Measurements from ENCODE around the gene TMEM247.

Gene TMEM247

GRCh38 chr2:46490521-46491141 is 11.3 kb downstream of the TMEM247 start:
- DNase-seq = no peak

GRCh38 chr2:46492301-46492700 is 12.9 kb downstream of the TMEM247 start:
- no peak for DNase-seq

- no peak for DNase-seq
These were observed 14.0 kb downstream of the TMEM247 start for GRCh38 chr2:46493241-46493970.

- no peak for DNase-seq
These were observed 14.5 kb downstream of the TMEM247 start for GRCh38 chr2:46493971-46494250.

- DNase-seq = no peak
These were observed 15.2 kb downstream of the TMEM247 start for GRCh38 chr2:46494596-46494995.

GRCh38 chr2:46495231-46496030 is 16.1 kb downstream of the TMEM247 start:
- DNase-seq = no peak

GRCh38 chr2:46497766-46498165 is 18.4 kb downstream of the TMEM247 start:
- DNase-seq = no peak

- no peak for DNase-seq
These were observed 19.3 kb downstream of the TMEM247 start for GRCh38 chr2:46498681-46499080.

GRCh38 chr2:46499392-46499785 is 20.0 kb downstream of the TMEM247 start:
- DNase-seq = no peak

- DNase-seq = no peak
These were observed 21.4 kb downstream of the TMEM247 start for GRCh38 chr2:46500801-46501200.

GRCh38 chr2:46502291-46502885 is 23.0 kb downstream of the TMEM247 start:
- DNase-seq = no peak

- no peak for DNase-seq
These were observed 24.3 kb downstream of the TMEM247 start for GRCh38 chr2:46503686-46504085.

GRCh38 chr2:46504221-46504620 is 24.9 kb downstream of the TMEM247 start:
- no peak for DNase-seq

GRCh38 chr2:46504685-46505471 is 25.5 kb downstream of the TMEM247 start:
- DNase-seq = no peak

- no peak for DNase-seq
These were observed 26.1 kb downstream of the TMEM247 start for GRCh38 chr2:46505472-46505783.

GRCh38 chr2:46506131-46506706 is 26.9 kb downstream of the TMEM247 start:
- DNase-seq = no peak

- no peak for DNase-seq
These were observed 28.9 kb downstream of the TMEM247 start for GRCh38 chr2:46508312-46508711.

GRCh38 chr2:46508759-46509158 is 29.4 kb downstream of the TMEM247 start:
- no peak for DNase-seq

GRCh38 chr2:46509804-46510203 is 30.4 kb downstream of the TMEM247 start:
- no peak for DNase-seq

GRCh38 chr2:46510598-46511177 is 31.3 kb downstream of the TMEM247 start:
- no peak for DNase-seq

- DNase-seq = no peak
These were observed 32.8 kb downstream of the TMEM247 start for GRCh38 chr2:46512185-46512584.

GRCh38 chr2:46514738-46515137 is 35.4 kb downstream of the TMEM247 start:
- DNase-seq = no peak
